A673 (cell line): ENCODE measurements around the gene SERINC5. TPM values are rescaled to one million over a fixed set of nuclear protein-coding genes. Genes with fewer than 3 reads are reported as not detected.

Experiments
- BruUV-seq: library from RNA; stranded (reverse); fragments of 400-500 nt; replicated peaks from 2 replicates; lab custom pipeline; 2021; lab: Mats Ljungman, UMichigan
- CTCF ChIA-PET: fragments of 300-600 bp; sonication (Branson Sonifier 250); formaldehyde crosslinking; loops from one replicate; lab custom pipeline; 2022; ENCODE audit warnings: antibody characterized with exemption; lab: Charles Lee
- POLR2A ChIA-PET: fragments of 300-600 bp; sonication (Branson Sonifier 250); formaldehyde crosslinking; loops from one replicate; lab custom pipeline; 2022; ENCODE audit warnings: antibody characterized with exemption; ENCODE audit not compliant: low non-redundant PET; lab: Charles Lee
- DNase-seq: peaks from one replicate; pipeline ENCODE4 v3.0.0-alpha.2; 2015; ENCODE audit warnings: low spot score
- H3K27ac ChIP-seq: fragments of 200-600 bp; sonication (generic); 2 replicates; pipeline ENCODE4 v1.5.1; 2016; ENCODE audit warnings: mixed run types, low read depth, mild to moderate bottlenecking, mixed read lengths, antibody characterized with exemption, low read length; ENCODE audit not compliant: poor library complexity, severe bottlenecking
- H3K27me3 ChIP-seq: fragments of 200-600 bp; sonication (generic); replicated peaks from 2 replicates; pipeline ENCODE4 v1.6.1; 2017; ENCODE audit warnings: mixed run types, low read depth, mild to moderate bottlenecking, mixed read lengths, antibody characterized with exemption, low read length; ENCODE audit not compliant: insufficient read depth, poor library complexity
- H3K36me3 ChIP-seq: fragments of 200-600 bp; sonication (generic); 2 replicates; pipeline ENCODE4 v1.6.1; 2016; ENCODE audit warnings: mixed run types, mild to moderate bottlenecking, mixed read lengths, antibody characterized with exemption, low read length; ENCODE audit not compliant: insufficient read depth, poor library complexity, severe bottlenecking
- H3K4me1 ChIP-seq: fragments of 200-600 bp; sonication (generic); 2 replicates; pipeline ENCODE4 v1.6.1; 2017; ENCODE audit warnings: mixed run types, mild to moderate bottlenecking, mixed read lengths, antibody characterized with exemption, low read length; ENCODE audit not compliant: insufficient read depth, poor library complexity, severe bottlenecking
- H3K4me3 ChIP-seq: fragments of 200-600 bp; sonication (generic); 2 replicates; pipeline ENCODE4 v1.5.1; 2016; ENCODE audit warnings: low read depth, mixed run types, mild to moderate bottlenecking, mixed read lengths, low read length; ENCODE audit not compliant: poor library complexity, severe bottlenecking
- H3K9me3 ChIP-seq: fragments of 200-600 bp; sonication (generic); 2 replicates; pipeline ENCODE4 v1.6.1; 2016; ENCODE audit warnings: mixed run types, low read depth, mild to moderate bottlenecking, mixed read lengths, antibody characterized with exemption, low read length; ENCODE audit not compliant: poor library complexity, severe bottlenecking
- EZH2 ChIP-seq: fragments of 200-600 bp; sonication (generic); IDR thresholded peaks from 2 replicates; pipeline ENCODE4 v1.6.1; 2017; ENCODE audit warnings: borderline replicate concordance, low read depth, mild to moderate bottlenecking, mixed read lengths, antibody characterized with exemption, low read length; ENCODE audit not compliant: poor library complexity, severe bottlenecking
- intact Hi-C: fragments of 100-400 bp; cut with micrococcal nuclease; formaldehyde crosslinking; loops from one replicate; pipeline ENCODE4 v1.10.0; 2022; ENCODE audit not compliant: unreplicated experiment
- total RNA-seq: library from RNA; stranded (reverse); gene quantifications from 2 replicates; pipeline ENCODE4 v1.2.3, GENCODE V29; 2021
- TF ChIP-seq, protein P1 (sequence below): fragments of 300-800, 200-600 bp; sonication (generic); conservative IDR thresholded peaks from 2 replicates; pipeline ENCODE4 v1.5.1; 2017; ENCODE audit warnings: low read depth, mild to moderate bottlenecking, antibody characterized with exemption, low read length, moderate library complexity, mixed read lengths

SERINC5 gene
- total RNA-seq, 1 experiment from 2014 or later = 20.6 TPM

DNA sequence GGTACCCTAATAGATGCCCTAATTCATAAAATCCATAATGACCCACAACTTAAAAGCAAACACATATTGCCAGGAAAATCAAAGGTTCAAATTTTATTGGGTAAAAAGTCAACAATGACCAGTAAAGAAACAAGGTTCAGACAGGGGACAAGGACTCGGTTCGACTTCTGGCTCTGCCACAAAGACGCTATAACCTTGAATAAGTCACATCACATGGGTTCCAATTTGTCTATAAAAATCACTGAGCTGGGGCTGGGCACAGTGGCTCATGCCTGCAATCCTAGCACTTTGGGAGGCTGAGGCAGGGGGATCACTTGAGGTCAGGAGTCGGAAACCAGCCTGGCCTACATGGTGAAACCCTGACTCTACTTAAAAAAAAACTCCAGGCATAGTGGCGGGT lies 80.5 kb downstream of the SERINC5 start:
- H3K36me3 ChIP-seq = no peaks in the 10 kb centered on the region
- no peaks in the 10 kb centered on the region for H3K27me3 ChIP-seq
- no peak for DNase-seq
- TF ChIP-seq, protein P1, sequence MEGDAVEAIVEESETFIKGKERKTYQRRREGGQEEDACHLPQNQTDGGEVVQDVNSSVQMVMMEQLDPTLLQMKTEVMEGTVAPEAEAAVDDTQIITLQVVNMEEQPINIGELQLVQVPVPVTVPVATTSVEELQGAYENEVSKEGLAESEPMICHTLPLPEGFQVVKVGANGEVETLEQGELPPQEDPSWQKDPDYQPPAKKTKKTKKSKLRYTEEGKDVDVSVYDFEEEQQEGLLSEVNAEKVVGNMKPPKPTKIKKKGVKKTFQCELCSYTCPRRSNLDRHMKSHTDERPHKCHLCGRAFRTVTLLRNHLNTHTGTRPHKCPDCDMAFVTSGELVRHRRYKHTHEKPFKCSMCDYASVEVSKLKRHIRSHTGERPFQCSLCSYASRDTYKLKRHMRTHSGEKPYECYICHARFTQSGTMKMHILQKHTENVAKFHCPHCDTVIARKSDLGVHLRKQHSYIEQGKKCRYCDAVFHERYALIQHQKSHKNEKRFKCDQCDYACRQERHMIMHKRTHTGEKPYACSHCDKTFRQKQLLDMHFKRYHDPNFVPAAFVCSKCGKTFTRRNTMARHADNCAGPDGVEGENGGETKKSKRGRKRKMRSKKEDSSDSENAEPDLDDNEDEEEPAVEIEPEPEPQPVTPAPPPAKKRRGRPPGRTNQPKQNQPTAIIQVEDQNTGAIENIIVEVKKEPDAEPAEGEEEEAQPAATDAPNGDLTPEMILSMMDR = no peak
- TF ChIP-seq EZH2 = no peak
- peaks cover 2% of the 10 kb centered on the region for H3K4me1 ChIP-seq
- intact Hi-C loops = no loop called here
- H3K4me3 ChIP-seq = no peak overlapping the region
- no TSS peak for BruUV-seq
- H3K9me3 ChIP-seq = no peaks in the 10 kb centered on the region
- POLR2A ChIA-PET = no interaction called here
- CTCF ChIA-PET = no interaction called here
- H3K27ac ChIP-seq = no peak overlapping the region

DNA sequence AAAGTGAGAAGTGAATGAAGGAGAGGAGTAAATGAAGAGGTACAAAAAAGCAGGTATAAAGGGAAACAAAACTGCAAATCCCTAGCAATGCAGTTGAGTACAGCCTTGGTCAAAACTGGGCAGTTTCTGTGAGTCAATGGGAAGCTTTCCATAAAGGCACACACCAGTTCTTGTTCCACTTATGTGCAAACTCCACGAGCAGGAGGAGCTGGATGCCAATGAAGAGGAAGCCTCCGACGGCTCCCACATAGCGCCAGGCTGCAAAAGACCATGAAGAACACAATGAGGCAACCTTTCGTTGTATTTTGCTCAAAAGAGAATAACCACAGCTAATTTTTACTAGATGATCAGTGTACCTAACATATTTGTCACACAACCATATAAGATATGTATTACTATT lies 81.1 kb downstream of the SERINC5 start:
- DNase-seq = no peak
- Histone ChIP-seq H3K9me3 (no peaks in the 10 kb centered on the region), H3K27ac (no peak overlapping the region), H3K27me3 (no peaks in the 10 kb centered on the region), H3K36me3 (no peaks in the 10 kb centered on the region), H3K4me1 (peaks cover under 1% of the 10 kb centered on the region), H3K4me3 (no peak overlapping the region)
- ChIA-PET POLR2A (no interaction called here), CTCF (no interaction called here)
- BruUV-seq = no TSS peak
- TF ChIP-seq, protein P1 = no peak
- TF ChIP-seq EZH2 = no peak
- intact Hi-C loops = no loop called here

DNA sequence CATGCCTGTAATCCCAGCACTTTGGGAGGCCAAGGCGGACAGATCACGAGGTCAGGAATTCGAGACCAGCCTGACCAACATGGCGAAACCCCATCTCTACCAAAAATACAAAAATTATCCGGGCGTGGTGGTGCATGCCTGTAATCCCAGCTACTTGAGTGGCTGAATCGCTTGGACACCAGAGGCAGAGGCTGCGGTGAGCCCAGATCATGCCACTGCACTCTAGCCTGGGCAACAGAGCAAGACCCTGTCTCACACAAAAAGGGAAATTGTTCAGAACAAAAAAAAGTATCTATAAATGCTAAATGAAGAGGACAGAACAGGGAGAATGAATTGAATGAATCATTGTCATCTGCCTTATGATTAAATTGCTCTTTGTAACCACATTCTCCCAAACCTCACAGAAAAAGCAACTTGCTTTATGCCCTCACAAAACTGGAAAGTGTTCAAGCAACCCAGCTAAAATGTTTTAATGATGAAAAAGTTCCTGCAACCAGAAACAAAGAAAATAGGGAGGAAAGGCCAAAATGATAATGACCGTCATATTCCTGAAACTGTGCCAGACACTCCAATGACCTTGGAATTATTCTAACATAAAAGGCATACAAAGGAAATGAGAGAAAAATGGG lies 83.7 kb downstream of the SERINC5 start:
- no peaks in the 10 kb centered on the region for H3K9me3 ChIP-seq
- DNase-seq = no peak
- ChIA-PET CTCF (no interaction called here), POLR2A (no interaction called here)
- intact Hi-C loops = no loop called here
- no peaks in the 10 kb centered on the region for H3K36me3 ChIP-seq
- H3K27ac ChIP-seq = no peak overlapping the region
- no peaks in the 10 kb centered on the region for H3K27me3 ChIP-seq
- H3K4me3 ChIP-seq = no peak overlapping the region
- no peaks in the 10 kb centered on the region for H3K4me1 ChIP-seq
- TF ChIP-seq, protein P1 = no peak
- no peak for TF ChIP-seq EZH2
- BruUV-seq = no TSS peak
